Peyer's patch (tissue), 4 donors: Measurements from ENCODE around the gene ALOXE3.

Source experiments
- CTCF ChIP-seq, 6 experiments: fragments of 450-650 bp in 4 of 6; fragments of 200-600 bp in 2 of 6; sonication (generic) in 1 of 6; IDR thresholded peaks; one replicate each; pipeline ENCODE4 v1.5.1; 2017 to 2019; ENCODE audit warnings: antibody characterized with exemption in 6 of 6, mild to moderate bottlenecking in 3 of 6, moderate library complexity in 1 of 6
- POLR2A ChIP-seq, 2 donors: fragments of 450-650 bp; IDR thresholded peaks; one replicate each; pipeline ENCODE4 v1.5.1; 2017; ENCODE audit warnings: antibody characterized with exemption in 2 of 2, mild to moderate bottlenecking in 2 of 2, moderate library complexity in 2 of 2

- peak in 1 of 6 experiments; percentile 19 for TF ChIP-seq CTCF (IDR thresholded peaks at IDR 0.05)
- peak; percentile 89 to 96 for TF ChIP-seq POLR2A (IDR thresholded peaks at IDR 0.05)
Measured at GRCh38 chr17:8152112-8152775, 33.9 kb upstream of the ALOXE3 start, which contains the start of gene PER1.
